ENCODE data around the gene GLIS1.

GLIS1 gene

GRCh38 chr1:53560581-53561502, 178.1 kb downstream of the GLIS1 start:
- no peaks in the 10 kb centered on the region for H3K27me3 ChIP-seq (replicated peaks in 2 of 5; ENCODE audit: control insufficient read depth in 4 of 5, insufficient read depth in 5 of 5, low read length in 4 of 5)
- ChIA-PET CTCF (interaction anchor here (1.1 to 1.5 kb wide), 4 partner anchors 10 to 86 kb away, joined by 3 read pairs; no protein-coding TSS in a partner anchor), POLR2A (no interaction called here)
- no peak for DNase-seq
- no peak overlapping the region for H3K27ac ChIP-seq (ENCODE audit: insufficient read depth in 1 of 2, low read depth in 1 of 2, low read length in 2 of 2, poor library complexity in 1 of 2, severe bottlenecking in 2 of 2)
- H3K9me3 ChIP-seq (ENCODE audit: control extremely low read depth in 1 of 5, control insufficient read depth in 4 of 5, insufficient read depth in 2 of 5, low read depth in 1 of 5, low read length in 4 of 5) = no peaks in the 10 kb centered on the region
- WGBS (ENCODE audit: insufficient coverage) = 95% methylated on average over 15 of the region's 15 CpGs
- no peak overlapping the region for H3K4me3 ChIP-seq (ENCODE audit: control insufficient read depth in 1 of 7, extremely low read depth in 1 of 7, insufficient read depth in 4 of 7, low read depth in 2 of 7, low read length in 6 of 7)
- no peaks in the 10 kb centered on the region for H3K36me3 ChIP-seq (ENCODE audit: control insufficient read depth in 4 of 4, insufficient read depth in 4 of 4, low read length in 3 of 4)
- peaks cover 4 to 18% (median 11%) of the 10 kb centered on the region in 4 experiments for H3K4me1 ChIP-seq (ENCODE audit: control extremely low read depth in 1 of 4, control insufficient read depth in 4 of 4, insufficient read depth in 4 of 4, low read length in 3 of 4)

GRCh38 chr1:53559854-53560580, 178.9 kb downstream of the GLIS1 start:
- POLR2A ChIA-PET = no interaction called here
- WGBS (ENCODE audit: insufficient coverage) = 96% methylated on average over 10 of the region's 12 CpGs
- Histone ChIP-seq H3K4me1 (ENCODE audit: control extremely low read depth in 1 of 4, control insufficient read depth in 4 of 4, insufficient read depth in 4 of 4, low read length in 3 of 4) (peaks cover 4 to 18% (median 11%) of the 10 kb centered on the region in 4 experiments), H3K9me3 (ENCODE audit: control extremely low read depth in 1 of 5, control insufficient read depth in 4 of 5, insufficient read depth in 2 of 5, low read depth in 1 of 5, low read length in 4 of 5) (no peaks in the 10 kb centered on the region), H3K27me3 (replicated peaks in 2 of 5; ENCODE audit: control insufficient read depth in 4 of 5, insufficient read depth in 5 of 5, low read length in 4 of 5) (no peaks in the 10 kb centered on the region), H3K27ac (ENCODE audit: insufficient read depth in 1 of 2, low read depth in 1 of 2, low read length in 2 of 2, poor library complexity in 1 of 2, severe bottlenecking in 2 of 2) (no peak overlapping the region), H3K36me3 (ENCODE audit: control insufficient read depth in 4 of 4, insufficient read depth in 4 of 4, low read length in 3 of 4) (no peaks in the 10 kb centered on the region), H3K4me3 (ENCODE audit: control insufficient read depth in 1 of 7, extremely low read depth in 1 of 7, insufficient read depth in 4 of 7, low read depth in 2 of 7, low read length in 6 of 7) (no peak overlapping the region)
- CTCF ChIA-PET = no interaction called here
- DNase-seq = no peak

GRCh38 chr1:53559391-53559815, 179.6 kb downstream of the GLIS1 start:
- ChIA-PET CTCF (no interaction called here), POLR2A (no interaction called here)
- H3K9me3 ChIP-seq (ENCODE audit: control extremely low read depth in 1 of 5, control insufficient read depth in 4 of 5, insufficient read depth in 2 of 5, low read depth in 1 of 5, low read length in 4 of 5) = no peaks in the 10 kb centered on the region
- no peaks in the 10 kb centered on the region for H3K36me3 ChIP-seq (ENCODE audit: control insufficient read depth in 4 of 4, insufficient read depth in 4 of 4, low read length in 3 of 4)
- H3K27ac ChIP-seq (ENCODE audit: insufficient read depth in 1 of 2, low read depth in 1 of 2, low read length in 2 of 2, poor library complexity in 1 of 2, severe bottlenecking in 2 of 2) = no peak overlapping the region
- H3K4me1 ChIP-seq (ENCODE audit: control extremely low read depth in 1 of 4, control insufficient read depth in 4 of 4, insufficient read depth in 4 of 4, low read length in 3 of 4) = peaks cover 4 to 18% (median 11%) of the 10 kb centered on the region in 4 experiments
- 97% methylated on average over 12 of the region's 13 CpGs for WGBS (ENCODE audit: insufficient coverage)
- H3K4me3 ChIP-seq (ENCODE audit: control insufficient read depth in 1 of 7, extremely low read depth in 1 of 7, insufficient read depth in 4 of 7, low read depth in 2 of 7, low read length in 6 of 7) = no peak overlapping the region
- no peak for DNase-seq
- H3K27me3 ChIP-seq (replicated peaks in 2 of 5; ENCODE audit: control insufficient read depth in 4 of 5, insufficient read depth in 5 of 5, low read length in 4 of 5) = no peaks in the 10 kb centered on the region

GRCh38 chr1:53558739-53559315, 180.1 kb downstream of the GLIS1 start:
- WGBS (ENCODE audit: insufficient coverage) = 100% methylated on average over 5 of the region's 5 CpGs
- no peak for DNase-seq
- ChIA-PET CTCF (no interaction called here), POLR2A (no interaction called here)
- Histone ChIP-seq H3K4me3 (ENCODE audit: control insufficient read depth in 1 of 7, extremely low read depth in 1 of 7, insufficient read depth in 4 of 7, low read depth in 2 of 7, low read length in 6 of 7) (no peak overlapping the region), H3K27me3 (replicated peaks in 2 of 5; ENCODE audit: control insufficient read depth in 4 of 5, insufficient read depth in 5 of 5, low read length in 4 of 5) (no peaks in the 10 kb centered on the region), H3K27ac (ENCODE audit: insufficient read depth in 1 of 2, low read depth in 1 of 2, low read length in 2 of 2, poor library complexity in 1 of 2, severe bottlenecking in 2 of 2) (no peak overlapping the region), H3K9me3 (ENCODE audit: control extremely low read depth in 1 of 5, control insufficient read depth in 4 of 5, insufficient read depth in 2 of 5, low read depth in 1 of 5, low read length in 4 of 5) (no peaks in the 10 kb centered on the region), H3K36me3 (ENCODE audit: control insufficient read depth in 4 of 4, insufficient read depth in 4 of 4, low read length in 3 of 4) (no peaks in the 10 kb centered on the region), H3K4me1 (ENCODE audit: control extremely low read depth in 1 of 4, control insufficient read depth in 4 of 4, insufficient read depth in 4 of 4, low read length in 3 of 4) (peaks cover 1 to 16% (median 11%) of the 10 kb centered on the region in 4 experiments)

- WGBS (ENCODE audit: insufficient coverage) = 92% methylated on average over 10 of the region's 12 CpGs
- POLR2A ChIA-PET = no interaction called here
- H3K4me1 ChIP-seq (ENCODE audit: control extremely low read depth in 1 of 4, control insufficient read depth in 4 of 4, insufficient read depth in 4 of 4, low read length in 3 of 4) = peaks cover 0 to 10% (median 8%) of the 10 kb centered on the region in 4 experiments
- CTCF ChIA-PET = no interaction called here
- no peak overlapping the region for H3K27ac ChIP-seq (ENCODE audit: insufficient read depth in 1 of 2, low read depth in 1 of 2, low read length in 2 of 2, poor library complexity in 1 of 2, severe bottlenecking in 2 of 2)
- H3K27me3 ChIP-seq (replicated peaks in 2 of 5; ENCODE audit: control insufficient read depth in 4 of 5, insufficient read depth in 5 of 5, low read length in 4 of 5) = no peaks in the 10 kb centered on the region
- no peaks in the 10 kb centered on the region for H3K36me3 ChIP-seq (ENCODE audit: control insufficient read depth in 4 of 4, insufficient read depth in 4 of 4, low read length in 3 of 4)
- no peaks in the 10 kb centered on the region for H3K9me3 ChIP-seq (ENCODE audit: control extremely low read depth in 1 of 5, control insufficient read depth in 4 of 5, insufficient read depth in 2 of 5, low read depth in 1 of 5, low read length in 4 of 5)
- DNase-seq = no peak
- H3K4me3 ChIP-seq (ENCODE audit: control insufficient read depth in 1 of 7, extremely low read depth in 1 of 7, insufficient read depth in 4 of 7, low read depth in 2 of 7, low read length in 6 of 7) = no peak overlapping the region
Observed at GRCh38 chr1:53557830-53558738, 180.9 kb downstream of the GLIS1 start.

GRCh38 chr1:53557369-53557768, 181.6 kb downstream of the GLIS1 start:
- 87% methylated on average over 2 of the region's 4 CpGs for WGBS (ENCODE audit: insufficient coverage)
- no peaks in the 10 kb centered on the region for H3K36me3 ChIP-seq (ENCODE audit: control insufficient read depth in 4 of 4, insufficient read depth in 4 of 4, low read length in 3 of 4)
- no peak for DNase-seq
- POLR2A ChIA-PET = no interaction called here
- H3K4me1 ChIP-seq (ENCODE audit: control extremely low read depth in 1 of 4, control insufficient read depth in 4 of 4, insufficient read depth in 4 of 4, low read length in 3 of 4) = peaks cover 0 to 5% (median 4%) of the 10 kb centered on the region in 4 experiments
- H3K27ac ChIP-seq (ENCODE audit: insufficient read depth in 1 of 2, low read depth in 1 of 2, low read length in 2 of 2, poor library complexity in 1 of 2, severe bottlenecking in 2 of 2) = no peak overlapping the region
- no peaks in the 10 kb centered on the region for H3K9me3 ChIP-seq (ENCODE audit: control extremely low read depth in 1 of 5, control insufficient read depth in 4 of 5, insufficient read depth in 2 of 5, low read depth in 1 of 5, low read length in 4 of 5)
- no peak overlapping the region for H3K4me3 ChIP-seq (ENCODE audit: control insufficient read depth in 1 of 7, extremely low read depth in 1 of 7, insufficient read depth in 4 of 7, low read depth in 2 of 7, low read length in 6 of 7)
- CTCF ChIA-PET = no interaction called here
- no peaks in the 10 kb centered on the region for H3K27me3 ChIP-seq (replicated peaks in 2 of 5; ENCODE audit: control insufficient read depth in 4 of 5, insufficient read depth in 5 of 5, low read length in 4 of 5)

All from common myeloid progenitor, CD34-positive (primary cell).